ENCODE data around the gene SAMMSON.

SAMMSON gene

GRCh38 chr3:70006089-70006488 lies 6.6 kb downstream of the SAMMSON start:
- TF ChIP-seq CTCF (IDR thresholded peaks at IDR 0.05) = no peak
- no peak for DNase-seq (ENCODE audit: low spot score)

GRCh38 chr3:70010346-70010745 lies 10.8 kb downstream of the SAMMSON start:
- H3K4me3 ChIP-seq = no peak overlapping the region
- no peak for TF ChIP-seq CTCF (IDR thresholded peaks at IDR 0.05)
- no peak for DNase-seq (ENCODE audit: low spot score)
- H3K27ac ChIP-seq = no peak overlapping the region

More at GRCh38 chr3:70006089-70006488, 6.6 kb downstream of the SAMMSON start:
- H3K27ac ChIP-seq = no peak overlapping the region
- no peak overlapping the region for H3K4me3 ChIP-seq

- DNase-seq (ENCODE audit: low spot score) = no peak
- TF ChIP-seq CTCF (IDR thresholded peaks at IDR 0.05) = no peak
- H3K4me3 ChIP-seq = peak overlapping the region; percentile 26
- H3K27ac ChIP-seq = peak overlapping the region; percentile 54 to 76
Measured at GRCh38 chr3:70011582-70011981, 12.0 kb downstream of the SAMMSON start.

GRCh38 chr3:70020906-70021660 lies 21.6 kb downstream of the SAMMSON start:
- no peak for TF ChIP-seq CTCF (IDR thresholded peaks at IDR 0.05)
- peak overlapping the region in 1 of 2 donors; percentile 60 for H3K27ac ChIP-seq
- DNase-seq (ENCODE audit: low spot score) = no peak
- no peak overlapping the region for H3K4me3 ChIP-seq

- H3K4me3 ChIP-seq = no peak overlapping the region
- no peak for DNase-seq (ENCODE audit: low spot score)
- H3K27ac ChIP-seq = no peak overlapping the region
- no peak for TF ChIP-seq CTCF (IDR thresholded peaks at IDR 0.05)
Measured at GRCh38 chr3:70028361-70028760, 28.8 kb downstream of the SAMMSON start.

- no peak for DNase-seq (ENCODE audit: low spot score)
- Histone ChIP-seq H3K4me3 (no peak overlapping the region), H3K27ac (no peak overlapping the region)
- TF ChIP-seq CTCF (IDR thresholded peaks at IDR 0.05) = no peak
Measured at GRCh38 chr3:70038693-70039092, 39.2 kb downstream of the SAMMSON start.

- DNase-seq (ENCODE audit: low spot score) = no peak
- no peak for TF ChIP-seq CTCF (IDR thresholded peaks at IDR 0.05)
- Histone ChIP-seq H3K27ac (no peak overlapping the region), H3K4me3 (no peak overlapping the region)
Measured at GRCh38 chr3:70040386-70040785, 40.9 kb downstream of the SAMMSON start.
